Stomach (tissue), 9 donors: ENCODE measurements around the gene ABLIM2. TPM values are rescaled to one million over a fixed set of nuclear protein-coding genes. Genes with fewer than 3 reads are reported as not detected.

Source experiments
- DNase-seq, 2 donors: peaks; one replicate each; pipeline versions ENCODE4 v3.0.0 to v3.0.0-alpha.2; 2013 to 2019
- H3K27ac ChIP-seq, 5 donors: fragments of 200-600 bp in 4 of 5; sonication (generic) in 4 of 5; one replicate each; pipeline ENCODE4 v1.5.1; 2013 to 2019; ENCODE audit warnings: mild to moderate bottlenecking in 1 of 5, moderate library complexity in 1 of 5
- H3K27me3 ChIP-seq, 3 donors: fragments of 200-600 bp; sonication (generic); one replicate each; pipeline ENCODE4 v1.5.1; 2017 to 2019; ENCODE audit warnings: mixed run types in 1 of 3
- H3K36me3 ChIP-seq, 4 donors: fragments of 200-600 bp; sonication (generic); 1 replicate in 3 of 4; 2 replicates in 1 of 4; pipeline ENCODE4 v1.5.1; 2016 to 2019
- H3K4me1 ChIP-seq, 4 donors: fragments of 200-600 bp; sonication (generic); one replicate each; pipeline ENCODE4 v1.5.1; 2016 to 2019
- H3K4me3 ChIP-seq, 4 donors: fragments of 200-600 bp; sonication (generic) in 3 of 4; one replicate each; pipeline ENCODE4 v1.5.1; 2016 to 2019; ENCODE audit warnings: mild to moderate bottlenecking in 1 of 4
- H3K9me3 ChIP-seq, 4 donors: fragments of 200-600 bp; sonication (generic); one replicate each; pipeline ENCODE4 v1.5.1; 2016 to 2019
- CTCF ChIP-seq, 7 experiments: fragments of 450-650 bp in 4 of 7; fragments of 200-600 bp in 3 of 7; sonication (generic) in 3 of 7; IDR thresholded peaks; one replicate each; pipeline ENCODE4 v1.5.1; 2016 to 2019; ENCODE audit warnings: antibody characterized with exemption in 7 of 7, control low read depth in 2 of 7, mild to moderate bottlenecking in 1 of 7
- EP300 ChIP-seq: sonication (generic); formaldehyde crosslinking; IDR thresholded peaks from one replicate; pipeline ENCODE4 v1.6.1; 2017; ENCODE audit warnings: antibody characterized with exemption
- POLR2A ChIP-seq, 4 donors: fragments of 450-650 bp; IDR thresholded peaks; one replicate each; pipeline ENCODE4 v1.6.1; 2016; ENCODE audit warnings: antibody characterized with exemption in 4 of 4, control low read depth in 2 of 4, mild to moderate bottlenecking in 1 of 4, moderate library complexity in 1 of 4
- POLR2AphosphoS5 ChIP-seq, 3 donors: sonication (generic); formaldehyde crosslinking; IDR thresholded peaks; one replicate each; pipeline ENCODE4 v1.6.1; 2016; ENCODE audit warnings: antibody characterized with exemption in 3 of 3
- WGBS, 5 donors: extraction: QIAGEN DNeasy Blood & Tissue Kit in 3 of 5; methylation state at CpG; one replicate each; pipeline versions ENCODE4 v1.1.5 to v1.1.7; 2013 to 2018; 5-methylcytosine and 5-hydroxymethylcytosine counted together
- intact Hi-C: fragments of 100-400 bp; cut with DNase I; formaldehyde crosslinking; loops from one replicate; pipeline ENCODE4 v1.15.1; 2023; ENCODE audit warnings: low total_unique reads
- polyA plus RNA-seq, 3 donors: library from polyadenylated mRNA; stranded (reverse); fragments of 200-250 nt; gene quantifications; one replicate each; pipeline ENCODE4 v1.2.3, GENCODE V29; 2013
- total RNA-seq, 5 donors: library from RNA; depleted of rRNA; stranded (reverse); fragments of >200 nt; gene quantifications; one replicate each; pipeline versions ENCODE4 v1.1.0 to v1.2.3, GENCODE V29; 2014 to 2016
- donor health status: healthy with polysubstance abuse.
- donor health status: Bipolar disorder and iron deficiency.
- donor health status: healthy.

Gene ABLIM2
- total and polyA plus RNA-seq, 8 donors, result 2.3 to 28.0 (median 5.5) TPM

GRCh38 chr4:8066336-8066931 lies 92.2 kb downstream of the ABLIM2 start:
- H3K4me1 ChIP-seq, result peaks cover 0 to 3% (median 0%) of the 10 kb centered on the region in 4 donors
- intact Hi-C loops, result no loop called here

GRCh38 chr4:8063974-8064563 lies 94.5 kb downstream of the ABLIM2 start:
- peaks cover 0 to 9% (median 4%) of the 10 kb centered on the region in 4 donors for H3K36me3 ChIP-seq
- TF ChIP-seq CTCF (IDR thresholded peaks at IDR 0.05) (no peak), POLR2AphosphoS5 (IDR thresholded peaks at IDR 0.05) (no peak), POLR2A (IDR thresholded peaks at IDR 0.05) (no peak), EP300 (no peak)
- intact Hi-C loops, result no loop called here
- no peak overlapping the region for H3K4me3 ChIP-seq
- peaks cover 17 to 33% (median 23%) of the 10 kb centered on the region in 4 donors for H3K9me3 ChIP-seq
- no peak for DNase-seq
- H3K27me3 ChIP-seq, result no peaks in the 10 kb centered on the region
- 92 to 94% (median 92%) methylated on average over 9 of the region's 9 CpGs for WGBS, 5 donors
- no peak overlapping the region for H3K27ac ChIP-seq
- no peaks in the 10 kb centered on the region for H3K4me1 ChIP-seq

More at GRCh38 chr4:8066336-8066931, 92.2 kb downstream of the ABLIM2 start:
- Histone ChIP-seq H3K4me3 (no peak overlapping the region), H3K36me3 (no peaks in the 10 kb centered on the region), H3K9me3 (peaks cover 17 to 33% (median 23%) of the 10 kb centered on the region in 4 donors), H3K27ac (no peak overlapping the region), H3K27me3 (peaks cover 0 to 13% (median 4%) of the 10 kb centered on the region in 3 donors)
- DNase-seq, result no peak
- TF ChIP-seq POLR2A (IDR thresholded peaks at IDR 0.05) (no peak), POLR2AphosphoS5 (IDR thresholded peaks at IDR 0.05) (no peak), EP300 (no peak), CTCF (IDR thresholded peaks at IDR 0.05) (no peak)
- WGBS, 5 donors, result 88 to 93% (median 91%) methylated on average over 13 of the region's 13 CpGs

GRCh38 chr4:8061573-8061972 lies 97.0 kb downstream of the ABLIM2 start:
- Histone ChIP-seq H3K4me3 (no peak overlapping the region), H3K27me3 (no peaks in the 10 kb centered on the region), H3K4me1 (no peaks in the 10 kb centered on the region), H3K36me3 (peaks cover 0 to 9% (median 4%) of the 10 kb centered on the region in 4 donors), H3K27ac (no peak overlapping the region), H3K9me3 (peaks cover 17 to 33% (median 23%) of the 10 kb centered on the region in 4 donors)
- no peak for TF ChIP-seq CTCF (IDR thresholded peaks at IDR 0.05)
- no peak for TF ChIP-seq POLR2A (IDR thresholded peaks at IDR 0.05)
- no peak for TF ChIP-seq EP300
- no peak for TF ChIP-seq POLR2AphosphoS5 (IDR thresholded peaks at IDR 0.05)
- no peak for DNase-seq
- 83 to 88% (median 85%) methylated on average over 8 of the region's 8 CpGs for WGBS, 5 donors
- intact Hi-C loops, result no loop called here

- no peak overlapping the region for H3K27ac ChIP-seq
- peaks cover 0 to 9% (median 4%) of the 10 kb centered on the region in 4 donors for H3K36me3 ChIP-seq
- peaks cover 17 to 33% (median 23%) of the 10 kb centered on the region in 4 donors for H3K9me3 ChIP-seq
- no peaks in the 10 kb centered on the region for H3K27me3 ChIP-seq
- DNase-seq, result no peak
- H3K4me3 ChIP-seq, result no peak overlapping the region
- intact Hi-C loops, result no loop called here
- 58 to 80% (median 63%) methylated on average over 7 of the region's 7 CpGs for WGBS, 5 donors
- H3K4me1 ChIP-seq, result no peaks in the 10 kb centered on the region
- TF ChIP-seq POLR2AphosphoS5 (IDR thresholded peaks at IDR 0.05) (no peak), CTCF (IDR thresholded peaks at IDR 0.05) (no peak), POLR2A (IDR thresholded peaks at IDR 0.05) (no peak), EP300 (no peak)
Observed at GRCh38 chr4:8061145-8061544, 97.5 kb downstream of the ABLIM2 start.
